HG03135 (cell line): ENCODE measurements around the gene SPTA1.

Source experiments
- ATAC-seq: cut with Tn5 transposase; IDR thresholded peaks from one replicate; pipeline ENCODE4 v1.9.1; 2021; ENCODE audit warnings: mild to moderate bottlenecking, moderate library complexity; ENCODE audit not compliant: unreplicated experiment

SPTA1 gene

GRCh38 chr1:158577561-158577960 lies 109.0 kb downstream of the SPTA1 start:
- ATAC-seq = no peak

GRCh38 chr1:158572226-158572625 lies 114.3 kb downstream of the SPTA1 start:
- no peak for ATAC-seq

GRCh38 chr1:158570480-158570879 lies 116.0 kb downstream of the SPTA1 start, which contains the start of gene OR6P1:
Gene OR6P1, minus strand, starts transcription at chr1:158570580. Its CDS starts 6,976 bp downstream, at chr1:158563604.
- no peak for ATAC-seq

GRCh38 chr1:158564608-158565007 lies 121.9 kb downstream of the SPTA1 start:
- no peak for ATAC-seq

GRCh38 chr1:158563853-158564252 lies 122.7 kb downstream of the SPTA1 start:
- ATAC-seq = no peak
